PFSK-1 (cell line): Measurements from ENCODE around the gene PCLO.

ENCODE experiments used
- POLR2AphosphoS5 ChIP-seq: IDR thresholded peaks from 2 replicates; pipeline ENCODE4 v1.6.1; 2012; ENCODE audit warnings: low read depth, mild to moderate bottlenecking, control low read depth, low read length, moderate library complexity
- SIN3A ChIP-seq: IDR thresholded peaks from 2 replicates; pipeline ENCODE4 v1.6.1; 2012; ENCODE audit warnings: mild to moderate bottlenecking, low read length, moderate library complexity, borderline replicate concordance; ENCODE audit not compliant: insufficient read depth
- TAF1 ChIP-seq: IDR thresholded peaks from 2 replicates; pipeline ENCODE4 v1.6.1; 2012; ENCODE audit warnings: low read length, control low read depth, borderline replicate concordance; ENCODE audit not compliant: insufficient read depth
- TF ChIP-seq, protein P1 (sequence below), 2 experiments: IDR thresholded peaks; 2 replicates each; pipeline versions ENCODE4 v1.6.1 to v1.8.0; 2011 to 2012; ENCODE audit warnings: low read depth in 2 of 2, low read length in 2 of 2, control low read depth in 1 of 2, inconsistent platforms in 1 of 2, mild to moderate bottlenecking in 1 of 2, moderate library complexity in 1 of 2; ENCODE audit not compliant: insufficient read depth in 1 of 2

DNA sequence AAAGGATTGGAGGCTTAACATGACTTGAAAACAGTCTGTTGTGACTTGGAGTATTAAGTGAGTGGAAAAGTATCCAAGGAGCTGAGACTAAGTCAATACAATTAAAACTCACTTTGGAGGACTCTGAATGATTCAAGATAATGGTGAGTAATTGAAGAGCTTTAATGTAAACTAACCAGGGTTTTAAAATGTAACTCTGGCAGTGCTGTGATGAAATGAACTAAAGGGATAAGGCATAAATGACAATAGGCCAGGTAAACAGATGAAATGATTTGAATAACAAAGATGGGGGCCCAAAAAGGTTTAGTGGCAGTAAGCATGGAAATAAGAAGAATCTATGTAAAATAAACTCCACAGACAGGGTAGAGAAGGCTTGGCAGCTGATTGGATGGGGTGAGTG is 402.6 kb downstream of the PCLO start:
- TF ChIP-seq, protein P1, sequence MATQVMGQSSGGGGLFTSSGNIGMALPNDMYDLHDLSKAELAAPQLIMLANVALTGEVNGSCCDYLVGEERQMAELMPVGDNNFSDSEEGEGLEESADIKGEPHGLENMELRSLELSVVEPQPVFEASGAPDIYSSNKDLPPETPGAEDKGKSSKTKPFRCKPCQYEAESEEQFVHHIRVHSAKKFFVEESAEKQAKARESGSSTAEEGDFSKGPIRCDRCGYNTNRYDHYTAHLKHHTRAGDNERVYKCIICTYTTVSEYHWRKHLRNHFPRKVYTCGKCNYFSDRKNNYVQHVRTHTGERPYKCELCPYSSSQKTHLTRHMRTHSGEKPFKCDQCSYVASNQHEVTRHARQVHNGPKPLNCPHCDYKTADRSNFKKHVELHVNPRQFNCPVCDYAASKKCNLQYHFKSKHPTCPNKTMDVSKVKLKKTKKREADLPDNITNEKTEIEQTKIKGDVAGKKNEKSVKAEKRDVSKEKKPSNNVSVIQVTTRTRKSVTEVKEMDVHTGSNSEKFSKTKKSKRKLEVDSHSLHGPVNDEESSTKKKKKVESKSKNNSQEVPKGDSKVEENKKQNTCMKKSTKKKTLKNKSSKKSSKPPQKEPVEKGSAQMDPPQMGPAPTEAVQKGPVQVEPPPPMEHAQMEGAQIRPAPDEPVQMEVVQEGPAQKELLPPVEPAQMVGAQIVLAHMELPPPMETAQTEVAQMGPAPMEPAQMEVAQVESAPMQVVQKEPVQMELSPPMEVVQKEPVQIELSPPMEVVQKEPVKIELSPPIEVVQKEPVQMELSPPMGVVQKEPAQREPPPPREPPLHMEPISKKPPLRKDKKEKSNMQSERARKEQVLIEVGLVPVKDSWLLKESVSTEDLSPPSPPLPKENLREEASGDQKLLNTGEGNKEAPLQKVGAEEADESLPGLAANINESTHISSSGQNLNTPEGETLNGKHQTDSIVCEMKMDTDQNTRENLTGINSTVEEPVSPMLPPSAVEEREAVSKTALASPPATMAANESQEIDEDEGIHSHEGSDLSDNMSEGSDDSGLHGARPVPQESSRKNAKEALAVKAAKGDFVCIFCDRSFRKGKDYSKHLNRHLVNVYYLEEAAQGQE (IDR thresholded peaks at IDR 0.05; ENCODE audit: insufficient read depth in 1 of 2, low read depth in 2 of 2, low read length in 2 of 2) = no peak
- TF ChIP-seq SIN3A (no peak), POLR2AphosphoS5 (no peak), TAF1 (no peak)
